Measurements from ENCODE around the gene LPIN1.

LPIN1 gene

GRCh38 chr2:11828933-11829323 is 82.5 kb downstream of the LPIN1 start:
- no peak overlapping the region for H3K4me3 ChIP-seq (ENCODE audit: low read length)
- DNase-seq (ENCODE audit: low read depth), result no peak
- TF ChIP-seq, protein P1, sequence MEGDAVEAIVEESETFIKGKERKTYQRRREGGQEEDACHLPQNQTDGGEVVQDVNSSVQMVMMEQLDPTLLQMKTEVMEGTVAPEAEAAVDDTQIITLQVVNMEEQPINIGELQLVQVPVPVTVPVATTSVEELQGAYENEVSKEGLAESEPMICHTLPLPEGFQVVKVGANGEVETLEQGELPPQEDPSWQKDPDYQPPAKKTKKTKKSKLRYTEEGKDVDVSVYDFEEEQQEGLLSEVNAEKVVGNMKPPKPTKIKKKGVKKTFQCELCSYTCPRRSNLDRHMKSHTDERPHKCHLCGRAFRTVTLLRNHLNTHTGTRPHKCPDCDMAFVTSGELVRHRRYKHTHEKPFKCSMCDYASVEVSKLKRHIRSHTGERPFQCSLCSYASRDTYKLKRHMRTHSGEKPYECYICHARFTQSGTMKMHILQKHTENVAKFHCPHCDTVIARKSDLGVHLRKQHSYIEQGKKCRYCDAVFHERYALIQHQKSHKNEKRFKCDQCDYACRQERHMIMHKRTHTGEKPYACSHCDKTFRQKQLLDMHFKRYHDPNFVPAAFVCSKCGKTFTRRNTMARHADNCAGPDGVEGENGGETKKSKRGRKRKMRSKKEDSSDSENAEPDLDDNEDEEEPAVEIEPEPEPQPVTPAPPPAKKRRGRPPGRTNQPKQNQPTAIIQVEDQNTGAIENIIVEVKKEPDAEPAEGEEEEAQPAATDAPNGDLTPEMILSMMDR (conservative IDR thresholded peaks at IDR 0.05; ENCODE audit: low read length), result no peak

DNA sequence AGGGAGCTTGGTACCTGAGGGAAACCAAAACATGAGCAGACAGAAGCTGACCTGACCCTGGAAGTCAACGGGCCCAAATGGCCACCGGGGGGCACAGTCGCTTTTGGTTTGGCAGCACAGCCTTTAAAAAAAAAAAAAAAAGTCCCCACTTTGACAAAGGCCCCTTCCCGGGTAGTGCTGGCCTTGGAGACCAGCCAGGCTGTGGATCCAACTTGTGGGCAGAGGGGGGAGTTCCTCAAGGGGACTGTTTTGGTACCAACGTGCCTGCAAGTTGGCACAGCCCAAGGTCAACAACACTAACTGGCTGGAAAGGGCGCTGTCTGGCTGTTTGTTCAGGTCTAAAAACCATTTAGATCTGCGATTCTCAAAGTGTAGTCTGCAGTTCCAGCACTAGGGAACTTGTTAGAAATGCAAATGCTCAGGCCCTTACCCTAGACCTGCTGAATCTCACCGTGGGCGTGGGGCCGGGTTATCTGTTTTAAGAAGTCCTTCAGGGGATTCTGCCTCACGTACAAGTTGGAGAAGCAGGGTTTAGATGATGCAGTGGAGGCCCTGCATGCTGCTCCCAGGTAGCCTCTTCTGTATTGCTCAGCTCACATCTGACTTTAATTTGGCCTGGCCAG is 83.0 kb downstream of the LPIN1 start:
- peak; percentile 52 for DNase-seq (ENCODE audit: low read depth)
- H3K4me3 ChIP-seq (ENCODE audit: low read length), result no peak overlapping the region
- TF ChIP-seq, protein P1 (conservative IDR thresholded peaks at IDR 0.05; ENCODE audit: low read length), result peak; percentile 56

DNA sequence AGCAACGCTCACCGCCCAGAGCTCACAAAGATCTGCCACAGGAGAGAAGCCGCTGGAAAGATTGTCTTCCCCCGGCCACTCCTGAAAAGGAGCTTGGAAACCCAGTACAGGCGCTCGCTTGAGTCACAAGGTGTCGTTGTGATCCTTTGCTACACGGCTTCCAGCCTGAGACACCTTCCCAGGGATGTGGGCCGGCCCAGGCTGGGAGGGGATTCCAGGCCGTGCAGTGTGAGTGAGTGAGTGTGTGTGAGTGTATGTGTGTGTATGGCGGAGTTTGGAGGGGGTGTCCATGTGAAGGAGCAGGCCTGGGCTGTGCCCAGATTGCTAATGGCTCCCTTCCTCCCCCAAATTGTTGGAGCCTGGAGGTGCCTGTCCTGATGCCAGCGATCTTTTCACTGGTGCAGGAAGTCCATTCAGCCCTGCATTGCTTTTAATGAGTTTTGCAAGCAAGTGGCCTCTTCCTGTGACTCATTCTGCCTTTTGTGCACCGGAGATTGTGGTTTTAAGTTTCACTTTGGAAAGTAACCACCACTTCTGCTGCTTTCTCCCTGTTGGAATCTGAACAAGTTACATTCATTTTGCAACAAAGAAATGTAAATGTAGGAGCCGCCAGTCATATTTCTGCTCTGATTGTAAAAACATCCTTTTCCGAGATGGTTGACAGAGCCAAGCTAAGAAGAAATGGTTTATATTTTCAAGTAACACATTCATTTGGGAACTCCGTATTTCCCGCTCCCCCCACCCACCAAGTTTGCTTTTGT is 83.7 kb downstream of the LPIN1 start:
- H3K4me3 ChIP-seq (ENCODE audit: low read length), result peak overlapping the region; percentile 30
- TF ChIP-seq, protein P1 (conservative IDR thresholded peaks at IDR 0.05; ENCODE audit: low read length), result peak; percentile 47
- peak; percentile 98 for DNase-seq (ENCODE audit: low read depth)

DNA sequence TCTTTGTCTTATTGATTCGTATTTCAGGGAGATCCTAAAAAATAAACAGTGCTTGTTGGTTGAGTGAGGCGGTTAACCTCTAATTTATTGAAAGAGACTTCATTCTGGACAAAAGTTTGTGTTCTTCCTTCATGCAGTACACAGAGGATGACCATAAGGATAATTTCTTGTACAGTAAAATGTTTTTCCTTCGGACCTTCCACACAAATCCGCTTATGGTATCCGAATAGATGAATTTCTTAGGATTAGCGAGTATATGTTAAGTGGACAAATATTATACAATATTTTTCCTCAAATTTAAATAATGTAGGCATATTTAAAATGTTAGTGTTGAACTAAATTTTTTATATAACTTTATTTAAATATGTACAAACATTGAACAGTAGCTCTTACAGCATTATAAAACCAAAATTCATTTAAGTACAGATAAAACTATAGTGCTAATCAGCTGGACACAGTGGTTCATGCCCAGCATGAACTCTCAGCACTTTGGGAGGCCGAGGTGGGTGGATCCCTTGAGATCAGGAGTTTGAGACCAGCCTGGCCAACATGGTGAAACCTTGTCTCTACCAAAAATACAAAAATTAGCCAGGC is 84.4 kb downstream of the LPIN1 start:
- TF ChIP-seq, protein P1 (conservative IDR thresholded peaks at IDR 0.05; ENCODE audit: low read length), result no peak
- DNase-seq (ENCODE audit: low read depth), result no peak
- peak overlapping the region; percentile 30 for H3K4me3 ChIP-seq (ENCODE audit: low read length)

DNA sequence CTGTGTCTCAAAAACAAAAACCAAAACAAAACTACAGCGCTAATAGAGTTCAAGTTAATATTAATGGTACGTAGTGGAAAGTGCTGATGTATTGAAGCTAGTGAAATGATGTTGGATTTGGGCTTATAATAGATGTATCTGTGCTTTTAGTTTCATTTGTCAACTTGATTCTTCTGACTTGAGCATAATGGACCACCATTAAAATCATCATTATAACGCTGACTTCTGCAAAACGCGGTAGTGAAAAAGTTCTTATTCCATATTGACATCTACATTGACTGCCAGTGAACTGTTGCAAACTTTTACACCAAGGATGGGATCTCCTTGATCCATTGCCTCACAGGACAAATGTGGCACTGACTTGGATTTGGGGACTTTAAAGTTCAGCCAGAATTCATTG is 85.0 kb downstream of the LPIN1 start:
- H3K4me3 ChIP-seq (ENCODE audit: low read length), result no peak overlapping the region
- no peak for DNase-seq (ENCODE audit: low read depth)
- TF ChIP-seq, protein P1 (conservative IDR thresholded peaks at IDR 0.05; ENCODE audit: low read length), result no peak

DNA sequence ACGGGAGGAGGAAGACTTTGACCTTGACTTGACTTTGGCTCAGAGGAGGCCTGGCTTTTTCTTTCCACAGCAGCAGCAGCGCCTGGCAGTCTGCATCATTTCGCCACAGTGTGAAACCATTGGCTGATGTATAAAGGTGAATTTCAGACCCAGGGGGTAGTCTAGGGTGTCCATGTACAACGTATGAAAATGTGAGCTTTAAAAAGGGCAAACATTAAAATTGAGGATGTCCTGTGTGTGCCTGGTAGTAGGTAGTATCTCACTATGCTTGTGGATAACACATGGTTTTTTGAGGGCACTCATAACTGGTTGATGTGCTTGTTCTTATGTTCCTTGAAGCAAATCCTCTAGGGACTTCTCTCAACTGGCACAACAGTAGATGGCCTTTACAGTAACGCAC is 86.1 kb downstream of the LPIN1 start:
- TF ChIP-seq, protein P1 (conservative IDR thresholded peaks at IDR 0.05; ENCODE audit: low read length), result no peak
- no peak for DNase-seq (ENCODE audit: low read depth)
- H3K4me3 ChIP-seq (ENCODE audit: low read length), result no peak overlapping the region
